ENCODE data around the gene DNAH8.

- TF ChIP-seq ZFX (IDR thresholded peaks at IDR 0.05), result no peak
- no peak for TF ChIP-seq EZH2 (IDR thresholded peaks at IDR 0.05)
- no peak for TF ChIP-seq CBX3 (IDR thresholded peaks at IDR 0.05; ENCODE audit: low read depth)
- TF ChIP-seq ATF3 (IDR thresholded peaks at IDR 0.05), result no peak
- no peak for TF ChIP-seq POLR2AphosphoS5 (IDR thresholded peaks at IDR 0.05; ENCODE audit: low read depth, low read length)
- no peak for TF ChIP-seq POLR2A (IDR thresholded peaks at IDR 0.05; ENCODE audit: borderline replicate concordance, extremely low read depth, insufficient read depth, insufficient read length)
- no peak for TF ChIP-seq CTCF (IDR thresholded peaks at IDR 0.05 in 2 of 3, conservative IDR thresholded peaks at IDR 0.05 in 1 of 3; ENCODE audit: borderline replicate concordance in 1 of 3, insufficient read depth in 1 of 3, low read depth in 2 of 3, low read length in 2 of 3)
Observed at GRCh38 chr6:38760097-38760496, 45.0 kb downstream of the DNAH8 start.
